ENCODE results near the gene MMS19.

MMS19 gene

GRCh38 chr10:97518301-97519043 is 20.2 kb upstream of the MMS19 start:
- H3K4me3 ChIP-seq (ENCODE audit: low read length) = no peak overlapping the region
- TF ChIP-seq CTCF (conservative IDR thresholded peaks at IDR 0.05; ENCODE audit: low read depth, low read length) = no peak
- DNase-seq (ENCODE audit: low read depth) = no peak

- no peak for TF ChIP-seq CTCF (conservative IDR thresholded peaks at IDR 0.05; ENCODE audit: low read depth, low read length)
- no peak for DNase-seq (ENCODE audit: low read depth)
- no peak overlapping the region for H3K4me3 ChIP-seq (ENCODE audit: low read length)
These were observed 19.6 kb upstream of the MMS19 start for GRCh38 chr10:97517778-97518300.

GRCh38 chr10:97517096-97517750 is 19.0 kb upstream of the MMS19 start:
- DNase-seq (ENCODE audit: low read depth) = no peak
- H3K4me3 ChIP-seq (ENCODE audit: low read length) = no peak overlapping the region
- no peak for TF ChIP-seq CTCF (conservative IDR thresholded peaks at IDR 0.05; ENCODE audit: low read depth, low read length)

DNA sequence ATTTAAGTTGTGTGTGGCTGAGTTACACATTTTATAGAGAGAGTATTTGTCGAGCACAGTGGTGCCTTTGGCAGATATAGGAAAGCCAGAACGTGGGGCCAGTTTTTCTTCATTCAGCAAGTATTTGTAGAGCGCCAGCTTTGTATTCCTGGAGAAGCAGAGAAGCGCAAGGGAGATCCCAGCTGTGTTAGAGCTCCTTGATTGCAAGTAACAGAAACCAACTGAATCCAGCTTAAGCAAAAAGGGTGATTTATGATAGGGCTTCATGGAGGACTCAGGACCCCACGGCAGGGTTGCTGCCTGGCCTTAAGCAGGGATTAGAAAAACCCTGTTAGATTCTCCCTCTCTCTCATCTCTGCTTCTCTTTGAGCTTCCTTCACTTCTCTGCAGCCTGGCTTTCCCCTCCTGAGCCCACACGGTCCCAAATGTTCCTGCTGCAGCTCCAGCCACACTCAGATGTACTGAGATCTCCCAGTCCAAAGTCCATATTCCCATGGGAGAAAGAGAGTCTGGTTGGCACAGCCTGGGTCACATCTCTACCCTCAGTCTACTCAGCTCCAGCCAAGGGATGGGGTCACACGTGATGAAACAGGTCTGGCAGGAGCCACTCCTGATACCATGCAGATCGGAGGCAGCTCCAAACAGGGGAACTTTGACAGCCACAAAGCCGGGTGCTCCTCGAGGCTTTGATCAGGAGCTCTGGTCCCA is 17.2 kb upstream of the MMS19 start:
- TF ChIP-seq CTCF (conservative IDR thresholded peaks at IDR 0.05; ENCODE audit: low read depth, low read length) = no peak
- DNase-seq (ENCODE audit: low read depth) = no peak
- H3K4me3 ChIP-seq (ENCODE audit: low read length) = no peak overlapping the region

DNA sequence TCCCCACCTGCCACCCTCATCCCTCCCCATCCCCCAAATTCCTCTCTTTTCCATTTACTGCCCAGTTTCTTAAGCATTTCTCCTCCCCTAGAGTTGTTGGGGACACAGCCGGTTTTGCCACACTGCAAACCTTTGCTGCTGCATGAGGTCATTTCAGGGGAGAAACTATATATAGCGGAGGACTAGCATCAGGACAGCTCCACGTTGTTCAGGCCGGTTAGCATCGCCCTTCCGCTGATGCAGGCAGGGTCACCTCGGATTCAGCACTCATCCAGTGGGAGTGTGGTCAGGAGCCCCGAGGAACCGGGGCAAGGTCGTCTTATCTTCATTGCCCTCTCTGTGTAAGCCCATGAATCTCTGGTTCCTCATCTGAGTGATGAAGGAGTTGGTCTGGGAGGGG is 16.1 kb upstream of the MMS19 start:
- no peak for DNase-seq (ENCODE audit: low read depth)
- H3K4me3 ChIP-seq (ENCODE audit: low read length) = no peak overlapping the region
- TF ChIP-seq CTCF (conservative IDR thresholded peaks at IDR 0.05; ENCODE audit: low read depth, low read length) = no peak

- no peak for TF ChIP-seq CTCF (conservative IDR thresholded peaks at IDR 0.05; ENCODE audit: low read depth, low read length)
- DNase-seq (ENCODE audit: low read depth) = no peak
- H3K4me3 ChIP-seq (ENCODE audit: low read length) = no peak overlapping the region
These were observed 14.8 kb upstream of the MMS19 start for GRCh38 chr10:97512993-97513392.
